NCI-H82 treated with DMSO at 0.1 percent for 48 hours (cell line): ENCODE results near the gene SRGAP2C.
"Not testable (repeated sequence)": the region's sequence is repeated elsewhere in the genome, so short reads cannot be mapped to it uniquely, and the experiment has no call there.

Experiments
- DNase-seq: peaks from one replicate; lab custom pipeline; 2025; ENCODE audit not compliant: unreplicated experiment; lab: John Stamatoyannopoulos, UW

SRGAP2C gene

DNA sequence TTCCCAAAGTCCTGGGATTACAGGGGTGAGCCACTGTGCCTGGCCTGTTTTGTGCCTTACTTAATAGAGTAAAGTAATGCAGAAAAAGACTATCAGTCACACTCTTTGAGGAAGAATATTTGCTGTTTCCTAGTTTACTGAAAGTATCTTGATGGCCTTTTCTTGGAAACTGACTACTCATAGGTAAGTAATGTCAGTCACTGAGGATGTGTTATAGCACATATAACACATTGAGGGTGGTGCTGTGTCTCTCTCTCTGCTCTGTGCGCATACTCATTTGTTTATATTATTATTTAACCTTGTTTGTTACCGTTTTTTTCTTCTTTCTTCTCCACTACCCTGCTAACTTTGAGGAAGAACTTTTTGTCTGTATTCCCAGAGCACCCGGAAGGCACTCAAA lies 93.4 kb downstream of the SRGAP2C start:
- not testable (repeated sequence) for DNase-seq

DNA sequence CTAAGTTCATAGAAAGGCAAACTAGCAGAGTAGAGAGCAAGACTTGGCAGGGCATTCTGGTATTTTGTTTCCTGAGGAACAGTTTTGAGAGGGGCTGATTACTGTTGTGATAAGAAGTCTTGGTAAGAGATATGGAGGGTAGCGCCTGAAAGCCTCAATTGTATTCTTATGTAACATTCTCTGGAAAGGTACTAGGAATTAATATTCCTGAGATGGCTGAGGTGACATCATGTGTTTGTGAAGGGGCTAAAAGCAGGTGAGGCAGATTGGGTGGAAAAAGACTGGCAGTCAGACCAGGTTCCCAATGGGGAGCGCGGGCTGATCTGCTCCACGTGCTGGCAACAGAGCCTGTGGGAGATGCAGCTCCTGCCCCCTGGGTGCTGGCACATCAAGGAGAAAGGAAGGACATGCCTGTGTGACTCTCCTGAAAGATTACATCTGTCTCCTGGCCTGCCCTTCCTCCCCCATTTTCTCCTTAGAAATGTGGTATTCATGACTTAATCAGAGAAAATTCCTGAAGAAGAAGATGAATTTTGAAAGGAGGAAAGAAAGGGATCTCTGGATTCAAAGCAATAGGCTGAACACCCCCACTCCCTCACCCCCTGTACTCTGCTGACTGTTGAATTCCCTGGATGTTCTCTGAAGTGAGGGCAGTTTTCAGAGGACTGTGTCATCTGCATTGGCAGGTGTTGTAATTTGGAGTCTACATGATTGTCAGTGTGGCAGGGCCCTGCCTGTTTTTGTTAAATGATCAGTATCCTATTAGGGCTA lies 94.2 kb downstream of the SRGAP2C start:
- DNase-seq = not testable (repeated sequence)

GRCh38 chr1:121279548-121279898 lies 94.7 kb downstream of the SRGAP2C start:
- not testable (repeated sequence) for DNase-seq

- DNase-seq = not testable (repeated sequence)
Measured at GRCh38 chr1:121280699-121281317, 96.0 kb downstream of the SRGAP2C start.

DNA sequence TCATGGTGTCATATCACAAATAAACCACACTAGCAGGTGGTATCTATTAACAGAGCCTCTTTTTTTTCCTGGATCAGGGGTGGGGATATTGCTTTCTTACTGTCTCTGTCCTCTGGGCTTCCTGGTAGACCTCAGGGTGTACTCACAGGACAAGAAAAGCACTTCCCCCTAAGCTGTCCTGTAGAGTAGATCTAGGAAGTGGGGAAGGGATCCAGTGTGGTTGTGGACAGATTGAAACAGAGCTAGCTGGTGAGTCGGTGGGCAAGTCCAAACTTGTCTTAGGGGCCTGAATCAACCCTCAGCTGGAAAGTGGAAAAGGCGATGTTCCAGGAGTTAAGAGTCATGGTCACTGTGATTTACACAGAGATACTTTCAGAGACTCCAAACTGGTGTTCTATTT lies 96.7 kb downstream of the SRGAP2C start:
- DNase-seq = not testable (repeated sequence)

GRCh38 chr1:121283587-121284180 lies 98.9 kb downstream of the SRGAP2C start:
- DNase-seq = not testable (repeated sequence)

- not testable (repeated sequence) for DNase-seq
Measured at GRCh38 chr1:121292590-121292989, 107.8 kb downstream of the SRGAP2C start.

- not testable (repeated sequence) for DNase-seq
Measured at GRCh38 chr1:121293263-121294204, 108.8 kb downstream of the SRGAP2C start.

DNA sequence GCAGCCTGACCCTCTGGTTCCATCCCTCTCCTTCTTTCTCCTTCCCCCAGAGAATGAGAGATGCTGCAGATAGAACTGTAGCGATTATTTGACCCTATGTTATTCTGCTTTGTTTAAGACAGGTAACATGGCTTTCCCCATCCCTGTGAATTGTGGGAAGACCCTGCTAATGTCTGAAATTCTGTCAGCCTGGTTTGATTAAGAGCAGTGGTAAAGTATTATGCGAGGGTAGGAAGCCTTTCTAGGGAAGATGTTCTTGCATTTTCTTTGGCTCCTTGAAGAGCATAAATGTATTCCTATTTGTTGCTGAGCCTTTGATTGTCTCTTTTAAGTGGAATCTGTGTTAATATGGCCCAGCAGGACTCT lies 109.4 kb downstream of the SRGAP2C start:
- DNase-seq = not testable (repeated sequence)

DNA sequence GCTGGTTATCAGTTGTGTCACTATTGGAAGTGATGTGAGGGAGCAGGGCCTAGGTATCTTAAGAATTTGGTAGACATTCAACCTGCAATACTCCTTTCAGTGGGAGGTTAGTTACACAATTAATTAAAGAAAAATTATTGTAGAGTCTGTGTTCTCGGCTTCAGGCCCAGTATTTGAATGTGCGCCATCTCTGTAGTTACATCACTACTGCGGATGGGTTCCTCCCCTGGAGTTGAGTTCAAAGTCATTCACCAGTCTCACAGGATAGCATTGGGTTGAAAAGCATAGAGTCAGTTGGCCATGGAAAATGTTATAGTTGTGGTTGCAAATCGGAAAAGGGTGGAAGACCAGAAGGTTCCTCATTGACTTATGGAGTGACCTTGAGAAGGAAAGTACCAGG lies 111.8 kb downstream of the SRGAP2C start:
- not testable (repeated sequence) for DNase-seq

DNA sequence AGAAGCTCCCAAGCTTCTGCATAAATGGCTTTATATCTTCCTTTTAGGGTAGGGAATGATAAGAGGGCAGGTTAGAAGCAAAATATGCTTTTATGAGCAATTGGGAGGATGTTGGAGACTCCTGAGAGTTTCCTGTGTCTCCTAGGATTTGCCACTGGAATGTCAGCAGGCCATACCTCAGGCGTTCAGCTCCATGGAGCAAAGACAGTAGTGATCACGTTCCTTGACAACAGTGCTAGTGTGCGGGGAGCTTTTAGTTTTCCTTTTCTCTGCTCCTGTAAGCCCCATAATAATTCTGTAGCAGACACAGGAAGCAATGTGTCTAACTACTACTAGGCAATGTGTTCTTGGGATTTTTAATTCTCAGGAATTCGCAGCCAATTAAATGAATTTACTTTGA lies 113.8 kb downstream of the SRGAP2C start:
- DNase-seq = not testable (repeated sequence)

DNA sequence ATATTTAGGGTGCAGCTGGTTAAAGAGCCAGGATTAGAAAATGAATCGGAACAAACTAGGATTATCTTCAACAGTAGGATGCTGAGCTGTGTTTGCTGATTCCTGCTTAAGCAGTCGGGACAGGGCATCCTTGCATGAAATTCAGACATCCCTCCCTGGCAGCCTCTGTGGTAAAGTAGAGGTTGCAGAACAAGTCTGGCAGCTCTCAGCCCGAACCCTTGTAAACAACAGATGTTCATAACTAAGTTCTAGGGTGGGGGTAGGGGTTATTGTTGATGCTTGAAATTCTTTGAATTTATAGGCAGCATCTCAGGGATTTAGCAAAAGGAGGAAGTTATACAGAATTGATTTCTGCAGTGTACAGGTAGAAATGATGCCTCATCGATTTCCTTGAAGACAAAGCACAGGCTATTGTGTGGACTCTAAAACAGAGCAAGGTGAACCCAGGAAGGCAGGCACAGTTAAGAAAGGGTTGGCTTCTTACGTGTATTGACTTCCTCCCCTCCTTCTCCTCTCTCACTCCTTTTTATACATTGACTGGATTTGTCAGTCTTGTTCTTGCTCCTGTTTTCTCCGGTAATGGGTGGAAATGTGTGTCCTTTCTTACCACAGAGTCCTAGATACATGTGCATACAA lies 114.9 kb downstream of the SRGAP2C start:
- DNase-seq = not testable (repeated sequence)

- DNase-seq = not testable (repeated sequence)
Measured at GRCh38 chr1:121301876-121302275, 117.1 kb downstream of the SRGAP2C start.

GRCh38 chr1:121307759-121308158 lies 123.0 kb downstream of the SRGAP2C start:
- not testable (repeated sequence) for DNase-seq

DNA sequence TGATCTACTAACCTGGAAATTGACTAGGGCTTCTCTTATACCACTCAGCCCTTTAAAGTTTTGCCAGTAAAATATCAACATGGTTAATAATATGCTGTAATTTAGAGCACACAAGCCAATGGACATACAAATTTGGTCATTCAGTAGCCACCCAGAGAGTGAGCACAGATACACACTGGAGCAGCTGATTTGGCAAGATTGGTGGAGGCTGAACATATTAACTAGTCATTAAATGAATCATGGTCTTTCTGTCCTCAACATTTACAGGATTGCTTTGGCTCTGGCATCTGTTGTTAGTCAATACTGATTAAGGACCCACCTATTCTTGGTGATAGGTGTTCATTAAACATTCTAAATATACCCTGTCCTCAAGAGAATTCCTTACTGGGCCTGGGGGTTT lies 130.7 kb downstream of the SRGAP2C start:
- not testable (repeated sequence) for DNase-seq

- DNase-seq = not testable (repeated sequence)
Measured at GRCh38 chr1:121316081-121316480, 131.3 kb downstream of the SRGAP2C start.

GRCh38 chr1:121317491-121318468 lies 133.0 kb downstream of the SRGAP2C start:
- not testable (repeated sequence) for DNase-seq

DNA sequence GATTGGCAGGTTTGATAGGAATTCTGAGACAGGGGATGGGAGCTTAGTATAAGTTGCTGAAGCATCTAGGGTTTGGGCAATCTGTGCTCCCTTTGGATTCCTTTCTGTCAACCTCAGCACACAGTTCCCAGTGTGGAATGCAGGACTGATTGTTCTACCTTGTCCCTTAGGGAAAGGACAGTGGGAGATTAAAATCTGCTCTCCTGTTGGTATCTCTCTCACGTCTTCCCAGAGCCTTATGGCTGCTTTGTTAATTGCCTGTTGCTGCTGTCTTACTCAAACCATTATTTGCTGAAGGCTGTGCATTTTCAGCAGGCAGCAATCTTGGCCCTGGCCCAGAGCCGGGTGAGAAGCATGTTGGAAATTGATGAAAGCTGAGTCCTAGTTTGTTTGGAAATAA lies 133.9 kb downstream of the SRGAP2C start:
- DNase-seq = not testable (repeated sequence)

DNA sequence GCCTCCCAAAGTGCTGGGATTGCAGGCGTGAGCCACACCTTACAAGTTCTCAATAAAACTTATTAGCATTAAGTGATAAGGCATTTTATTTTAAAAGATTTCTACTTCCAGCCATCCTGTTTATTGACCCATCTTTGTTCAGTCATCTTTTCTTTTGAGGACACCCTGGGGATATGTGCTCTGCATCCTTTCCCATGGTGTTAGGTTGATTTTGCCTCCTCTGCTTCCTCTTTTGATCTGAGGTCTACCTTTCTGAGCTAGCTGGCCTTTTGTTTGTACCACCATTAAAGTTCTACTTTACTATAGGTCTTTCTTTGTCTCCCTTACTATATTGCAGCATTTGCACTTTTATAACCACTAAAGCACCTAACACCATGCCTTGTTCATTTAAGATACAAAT lies 136.9 kb downstream of the SRGAP2C start:
- not testable (repeated sequence) for DNase-seq
